ENCODE results near the gene PHC1. TPM values are rescaled to one million over a fixed set of nuclear protein-coding genes. Genes with fewer than 3 reads are reported as not detected.

PHC1 gene
- total RNA-seq, 1 experiment from 2014 or later = 568 TPM

DNA sequence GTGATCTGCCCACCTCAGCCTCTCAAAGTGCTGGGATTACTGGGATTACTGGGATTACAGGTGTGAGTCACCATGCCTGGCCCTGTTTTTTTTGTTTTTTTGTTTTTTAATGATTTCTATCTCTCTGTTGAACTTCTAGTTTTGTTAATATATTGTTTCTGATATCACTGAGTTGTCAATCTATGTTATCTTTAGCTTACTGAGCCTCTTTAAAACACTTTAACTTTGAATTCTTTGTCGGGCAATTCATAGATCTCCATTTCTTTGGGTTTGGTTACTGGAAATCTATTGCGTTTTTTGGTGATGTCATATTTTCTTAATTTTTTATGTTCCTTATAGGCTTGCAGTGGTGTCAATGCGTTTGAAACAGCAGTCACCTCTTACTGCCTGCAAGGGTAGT lies 65.8 kb downstream of the PHC1 start:
- H3K14ac ChIP-seq (ENCODE audit: insufficient read depth, low read length) = no peak overlapping the region
- no peaks in the 10 kb centered on the region for H3K23me2 ChIP-seq (ENCODE audit: insufficient read length, low read depth, low read length, poor library complexity, severe bottlenecking)
- H3K56ac ChIP-seq (ENCODE audit: insufficient read length, low read depth, low read length) = no peak overlapping the region
- no peak overlapping the region for H3K4me3 Mint-ChIP-seq
- no peaks in the 10 kb centered on the region for H4K20me1 ChIP-seq (ENCODE audit: control insufficient read depth, insufficient read depth, insufficient read length)
- H3K27me3 ChIP-seq (ENCODE audit: insufficient read depth, low read length) = no peaks in the 10 kb centered on the region
- no peak overlapping the region for H2AFZ ChIP-seq (ENCODE audit: low read length)
- H2BK5ac ChIP-seq (ENCODE audit: insufficient read length, low read length) = no peak overlapping the region
- no peak overlapping the region for H3K4ac ChIP-seq (ENCODE audit: low read depth, low read length)
- no peaks in the 10 kb centered on the region for H3K9me3 ChIP-seq (ENCODE audit: control insufficient read depth, low read depth, low read length)
- H2BK20ac ChIP-seq (ENCODE audit: low read depth, low read length, poor library complexity, severe bottlenecking) = no peak overlapping the region
- no peak overlapping the region for H3K18ac ChIP-seq (ENCODE audit: insufficient read length, low read depth, low read length)
- no peaks in the 10 kb centered on the region for H3K79me2 ChIP-seq (ENCODE audit: insufficient read depth, low read length)
- DNase-seq = no peak
- H3T11ph ChIP-seq (ENCODE audit: low read length) = no peak overlapping the region
- no peak overlapping the region for H2BK15ac ChIP-seq (ENCODE audit: low read depth, low read length)
- H3K4me2 ChIP-seq (ENCODE audit: insufficient read depth, insufficient read length, low read length) = no peak overlapping the region
- no peaks in the 10 kb centered on the region for H3K4me1 Mint-ChIP-seq
- H4K5ac ChIP-seq (ENCODE audit: insufficient read length, low read depth, low read length) = no peak overlapping the region
- no peak overlapping the region for H4K8ac ChIP-seq (replicated peaks; ENCODE audit: insufficient read length, low read depth, low read length)
- no peaks in the 10 kb centered on the region for H3K4me1 ChIP-seq (ENCODE audit: insufficient read depth, low read length)
- 0 out of 7 replicates have a peak, but pooled peaks cover 0 to 4% (median 0%) of the 10 kb centered on the region in 3 experiments for H3K36me3 Mint-ChIP-seq (ENCODE audit: insufficient read depth in 1 of 3, low read depth in 3 of 3)
- no peak overlapping the region for H3K27ac ChIP-seq (ENCODE audit: insufficient read length, low read depth, low read length)
- 0 out of 7 replicates have a peak overlapping the region, but pooled peaks of 1 of the 3 experiments have one; percentile 63 for H3K27ac Mint-ChIP-seq
- TF ChIP-seq, protein P1, sequence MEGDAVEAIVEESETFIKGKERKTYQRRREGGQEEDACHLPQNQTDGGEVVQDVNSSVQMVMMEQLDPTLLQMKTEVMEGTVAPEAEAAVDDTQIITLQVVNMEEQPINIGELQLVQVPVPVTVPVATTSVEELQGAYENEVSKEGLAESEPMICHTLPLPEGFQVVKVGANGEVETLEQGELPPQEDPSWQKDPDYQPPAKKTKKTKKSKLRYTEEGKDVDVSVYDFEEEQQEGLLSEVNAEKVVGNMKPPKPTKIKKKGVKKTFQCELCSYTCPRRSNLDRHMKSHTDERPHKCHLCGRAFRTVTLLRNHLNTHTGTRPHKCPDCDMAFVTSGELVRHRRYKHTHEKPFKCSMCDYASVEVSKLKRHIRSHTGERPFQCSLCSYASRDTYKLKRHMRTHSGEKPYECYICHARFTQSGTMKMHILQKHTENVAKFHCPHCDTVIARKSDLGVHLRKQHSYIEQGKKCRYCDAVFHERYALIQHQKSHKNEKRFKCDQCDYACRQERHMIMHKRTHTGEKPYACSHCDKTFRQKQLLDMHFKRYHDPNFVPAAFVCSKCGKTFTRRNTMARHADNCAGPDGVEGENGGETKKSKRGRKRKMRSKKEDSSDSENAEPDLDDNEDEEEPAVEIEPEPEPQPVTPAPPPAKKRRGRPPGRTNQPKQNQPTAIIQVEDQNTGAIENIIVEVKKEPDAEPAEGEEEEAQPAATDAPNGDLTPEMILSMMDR (conservative IDR thresholded peaks at IDR 0.05) = no peak
- no peaks in the 10 kb centered on the region for H3K79me1 ChIP-seq (ENCODE audit: insufficient read depth, low read depth, low read length, poor library complexity, severe bottlenecking)
- no peak overlapping the region for H3K9ac ChIP-seq (ENCODE audit: extremely low read depth, insufficient read length, low read length)
- H3K27me3 Mint-ChIP-seq (ENCODE audit: low read depth) = no peaks in the 10 kb centered on the region; the same call in 1 of the 2 replicates
- peaks cover 0 to 4% of the 10 kb centered on the region in 2 experiments; a peak in 1 of 5 replicates for H3K9me3 Mint-ChIP-seq
- H2BK120ac ChIP-seq (ENCODE audit: low read depth, low read length, poor library complexity, severe bottlenecking) = no peak overlapping the region
- no peak overlapping the region for H2BK12ac ChIP-seq (ENCODE audit: insufficient read length, low read depth, low read length)
- WGBS (ENCODE audit: extremely low coverage, insufficient read length, low lambda C conversion rate) = no CpG with 5 or more reads among the region's 3 CpGs
- H2AK5ac ChIP-seq (ENCODE audit: insufficient read length, low read length) = no peak overlapping the region
- H3K23ac ChIP-seq (ENCODE audit: insufficient read length, low read depth, low read length) = no peak overlapping the region
- no peak overlapping the region for H4K91ac ChIP-seq (ENCODE audit: insufficient read length, low read depth, low read length)

All from H9 (cell line).